ENCODE measurements around the gene NRIP2. TPM values are rescaled to one million over a fixed set of nuclear protein-coding genes. Genes with fewer than 3 reads are reported as not detected.

NRIP2 gene
- total and polyA plus RNA-seq, 10 of the 15 experiments (the other 5 are each of a cell fraction or from before 2014, with no cell fraction given): 0.04 to 0.83 (median 0.42) TPM; not detected in 7

DNA sequence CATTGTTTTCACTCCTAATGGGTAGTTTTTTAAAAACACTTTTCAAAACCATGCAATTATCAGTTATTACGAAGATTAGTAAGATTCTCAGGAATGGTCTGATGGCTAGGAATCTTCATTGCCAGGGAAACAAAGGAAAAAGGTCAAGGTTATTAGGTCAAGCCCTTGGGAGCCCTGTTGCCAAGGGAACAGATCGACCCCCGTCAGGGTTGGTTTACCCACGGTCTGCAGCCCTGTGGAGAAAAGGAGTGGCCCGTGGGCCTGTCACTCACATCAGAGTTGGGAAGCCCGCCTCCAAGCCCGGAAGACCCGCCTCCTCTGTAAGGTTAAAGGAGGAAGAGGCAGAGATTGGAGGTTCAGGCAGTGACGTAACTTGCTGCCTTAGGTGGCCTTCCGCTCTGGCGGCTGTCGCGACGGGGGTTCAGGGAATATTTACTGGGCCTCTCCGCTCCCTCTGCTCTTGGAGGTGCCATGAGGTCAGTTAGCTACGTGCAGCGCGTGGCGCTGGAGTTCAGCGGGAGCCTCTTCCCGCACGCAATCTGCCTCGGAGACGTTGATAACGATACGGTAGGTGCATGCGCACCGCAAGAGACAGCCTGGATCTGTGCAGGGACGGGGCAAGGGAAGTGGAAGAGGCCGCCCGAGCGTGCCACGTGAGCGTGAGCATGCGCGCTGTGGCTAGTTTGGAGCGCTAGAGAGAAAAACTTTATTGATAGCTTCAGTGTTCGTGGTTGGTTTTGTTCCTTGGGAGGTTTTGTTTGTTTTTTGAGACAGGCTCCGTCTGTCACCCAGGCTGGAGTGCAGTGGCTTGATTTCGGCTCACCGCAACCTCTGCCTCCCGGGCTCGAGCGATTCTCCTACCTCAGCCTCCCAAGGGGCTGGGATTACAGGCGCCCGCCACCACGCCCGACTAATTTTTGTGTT is 22.3 kb downstream of the NRIP2 start, which contains the start of gene ITFG2 (continued):
- TF ChIP-seq, protein P1, sequence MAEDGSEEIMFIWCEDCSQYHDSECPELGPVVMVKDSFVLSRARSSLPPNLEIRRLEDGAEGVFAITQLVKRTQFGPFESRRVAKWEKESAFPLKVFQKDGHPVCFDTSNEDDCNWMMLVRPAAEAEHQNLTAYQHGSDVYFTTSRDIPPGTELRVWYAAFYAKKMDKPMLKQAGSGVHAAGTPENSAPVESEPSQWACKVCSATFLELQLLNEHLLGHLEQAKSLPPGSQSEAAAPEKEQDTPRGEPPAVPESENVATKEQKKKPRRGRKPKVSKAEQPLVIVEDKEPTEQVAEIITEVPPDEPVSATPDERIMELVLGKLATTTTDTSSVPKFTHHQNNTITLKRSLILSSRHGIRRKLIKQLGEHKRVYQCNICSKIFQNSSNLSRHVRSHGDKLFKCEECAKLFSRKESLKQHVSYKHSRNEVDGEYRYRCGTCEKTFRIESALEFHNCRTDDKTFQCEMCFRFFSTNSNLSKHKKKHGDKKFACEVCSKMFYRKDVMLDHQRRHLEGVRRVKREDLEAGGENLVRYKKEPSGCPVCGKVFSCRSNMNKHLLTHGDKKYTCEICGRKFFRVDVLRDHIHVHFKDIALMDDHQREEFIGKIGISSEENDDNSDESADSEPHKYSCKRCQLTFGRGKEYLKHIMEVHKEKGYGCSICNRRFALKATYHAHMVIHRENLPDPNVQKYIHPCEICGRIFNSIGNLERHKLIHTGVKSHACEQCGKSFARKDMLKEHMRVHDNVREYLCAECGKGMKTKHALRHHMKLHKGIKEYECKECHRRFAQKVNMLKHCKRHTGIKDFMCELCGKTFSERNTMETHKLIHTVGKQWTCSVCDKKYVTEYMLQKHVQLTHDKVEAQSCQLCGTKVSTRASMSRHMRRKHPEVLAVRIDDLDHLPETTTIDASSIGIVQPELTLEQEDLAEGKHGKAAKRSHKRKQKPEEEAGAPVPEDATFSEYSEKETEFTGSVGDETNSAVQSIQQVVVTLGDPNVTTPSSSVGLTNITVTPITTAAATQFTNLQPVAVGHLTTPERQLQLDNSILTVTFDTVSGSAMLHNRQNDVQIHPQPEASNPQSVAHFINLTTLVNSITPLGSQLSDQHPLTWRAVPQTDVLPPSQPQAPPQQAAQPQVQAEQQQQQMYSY (CRISPR knock-in tag; IDR thresholded peaks at IDR 0.05): no peak
- TF ChIP-seq YBX1 (IDR thresholded peaks at IDR 0.05) (no peak), FOXK2 (IDR thresholded peaks at IDR 0.05) (peak; percentile 71), NFIC (IDR thresholded peaks at IDR 0.05; ENCODE audit: low read depth, low read length) (no peak), TCF3 (IDR thresholded peaks at IDR 0.05; ENCODE audit: borderline replicate concordance, insufficient read depth, low read depth, low read length) (peak; percentile 54; the same call in 1 of the 2 replicates), NR2C1 (IDR thresholded peaks at IDR 0.05) (peak; percentile 92), SRF (IDR thresholded peaks at IDR 0.05; ENCODE audit: low read depth in 2 of 2, low read length in 2 of 2) (peak; percentile 94 to 97), IKZF1 (conservative IDR thresholded peaks at IDR 0.05) (peak; percentile 95), RAD51 (IDR thresholded peaks at IDR 0.05) (peak; percentile 88), SREBF2 (IDR thresholded peaks at IDR 0.05; ENCODE audit: low read length) (0 out of 2 replicates have a peak, but pooled peaks have one; percentile 30), ZZZ3 (IDR thresholded peaks at IDR 0.05; ENCODE audit: control insufficient read depth, insufficient read length, low read depth) (no peak), CREB1 (IDR thresholded peaks at IDR 0.05; ENCODE audit: low read depth) (peak; percentile 90), HDGF (IDR thresholded peaks at IDR 0.05) (peak; percentile 94; the same call in 1 of the 2 replicates), ESRRA (IDR thresholded peaks at IDR 0.05; ENCODE audit: low read length) (peak; percentile 100), HDAC6 (IDR thresholded peaks at IDR 0.05; ENCODE audit: unreplicated experiment) (peak; percentile 65)
- TF ChIP-seq, protein P2, sequence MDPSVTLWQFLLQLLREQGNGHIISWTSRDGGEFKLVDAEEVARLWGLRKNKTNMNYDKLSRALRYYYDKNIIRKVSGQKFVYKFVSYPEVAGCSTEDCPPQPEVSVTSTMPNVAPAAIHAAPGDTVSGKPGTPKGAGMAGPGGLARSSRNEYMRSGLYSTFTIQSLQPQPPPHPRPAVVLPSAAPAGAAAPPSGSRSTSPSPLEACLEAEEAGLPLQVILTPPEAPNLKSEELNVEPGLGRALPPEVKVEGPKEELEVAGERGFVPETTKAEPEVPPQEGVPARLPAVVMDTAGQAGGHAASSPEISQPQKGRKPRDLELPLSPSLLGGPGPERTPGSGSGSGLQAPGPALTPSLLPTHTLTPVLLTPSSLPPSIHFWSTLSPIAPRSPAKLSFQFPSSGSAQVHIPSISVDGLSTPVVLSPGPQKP (IDR thresholded peaks at IDR 0.05; ENCODE audit: low read depth, low read length): peak; percentile 88
- TF ChIP-seq, protein P3, sequence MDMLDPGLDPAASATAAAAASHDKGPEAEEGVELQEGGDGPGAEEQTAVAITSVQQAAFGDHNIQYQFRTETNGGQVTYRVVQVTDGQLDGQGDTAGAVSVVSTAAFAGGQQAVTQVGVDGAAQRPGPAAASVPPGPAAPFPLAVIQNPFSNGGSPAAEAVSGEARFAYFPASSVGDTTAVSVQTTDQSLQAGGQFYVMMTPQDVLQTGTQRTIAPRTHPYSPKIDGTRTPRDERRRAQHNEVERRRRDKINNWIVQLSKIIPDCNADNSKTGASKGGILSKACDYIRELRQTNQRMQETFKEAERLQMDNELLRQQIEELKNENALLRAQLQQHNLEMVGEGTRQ (IDR thresholded peaks at IDR 0.05; ENCODE audit: borderline replicate concordance, low read depth, low read length): peak; percentile 72
- TF ChIP-seq, protein P4, sequence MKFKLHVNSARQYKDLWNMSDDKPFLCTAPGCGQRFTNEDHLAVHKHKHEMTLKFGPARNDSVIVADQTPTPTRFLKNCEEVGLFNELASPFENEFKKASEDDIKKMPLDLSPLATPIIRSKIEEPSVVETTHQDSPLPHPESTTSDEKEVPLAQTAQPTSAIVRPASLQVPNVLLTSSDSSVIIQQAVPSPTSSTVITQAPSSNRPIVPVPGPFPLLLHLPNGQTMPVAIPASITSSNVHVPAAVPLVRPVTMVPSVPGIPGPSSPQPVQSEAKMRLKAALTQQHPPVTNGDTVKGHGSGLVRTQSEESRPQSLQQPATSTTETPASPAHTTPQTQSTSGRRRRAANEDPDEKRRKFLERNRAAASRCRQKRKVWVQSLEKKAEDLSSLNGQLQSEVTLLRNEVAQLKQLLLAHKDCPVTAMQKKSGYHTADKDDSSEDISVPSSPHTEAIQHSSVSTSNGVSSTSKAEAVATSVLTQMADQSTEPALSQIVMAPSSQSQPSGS (IDR thresholded peaks at IDR 0.05; ENCODE audit: low read length): peak; percentile 73
- TF ChIP-seq, protein P5, sequence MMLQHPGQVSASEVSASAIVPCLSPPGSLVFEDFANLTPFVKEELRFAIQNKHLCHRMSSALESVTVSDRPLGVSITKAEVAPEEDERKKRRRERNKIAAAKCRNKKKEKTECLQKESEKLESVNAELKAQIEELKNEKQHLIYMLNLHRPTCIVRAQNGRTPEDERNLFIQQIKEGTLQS (IDR thresholded peaks at IDR 0.05; ENCODE audit: borderline replicate concordance, extremely low read depth, low read depth, low read length): peak; percentile 85
- TF ChIP-seq, protein P6, sequence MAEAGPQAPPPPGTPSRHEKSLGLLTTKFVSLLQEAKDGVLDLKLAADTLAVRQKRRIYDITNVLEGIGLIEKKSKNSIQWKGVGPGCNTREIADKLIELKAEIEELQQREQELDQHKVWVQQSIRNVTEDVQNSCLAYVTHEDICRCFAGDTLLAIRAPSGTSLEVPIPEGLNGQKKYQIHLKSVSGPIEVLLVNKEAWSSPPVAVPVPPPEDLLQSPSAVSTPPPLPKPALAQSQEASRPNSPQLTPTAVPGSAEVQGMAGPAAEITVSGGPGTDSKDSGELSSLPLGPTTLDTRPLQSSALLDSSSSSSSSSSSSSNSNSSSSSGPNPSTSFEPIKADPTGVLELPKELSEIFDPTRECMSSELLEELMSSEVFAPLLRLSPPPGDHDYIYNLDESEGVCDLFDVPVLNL (IDR thresholded peaks at IDR 0.05; ENCODE audit: low read depth, low read length): peak; percentile 43; the same call in 1 of the 2 replicates
